ENCODE data around the gene STAP1.

DNA sequence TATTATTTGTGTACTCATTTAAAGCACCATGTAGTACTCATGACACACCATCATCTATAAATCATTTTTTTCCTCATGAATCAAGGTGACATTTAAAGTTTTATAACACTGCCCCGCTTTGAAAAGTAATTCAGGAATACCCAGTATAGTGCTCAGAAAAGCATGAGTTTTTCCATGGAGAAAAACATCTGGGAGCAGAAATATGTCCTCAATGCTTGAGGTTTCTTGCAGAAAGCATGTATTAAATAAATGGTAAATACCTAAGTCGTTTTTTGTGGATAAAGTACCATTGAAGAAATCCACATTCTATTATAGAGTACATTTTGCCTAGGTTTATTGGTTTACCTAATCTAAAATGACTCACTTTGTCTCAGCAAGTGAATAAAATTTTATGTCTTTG lies 76.2 kb downstream of the STAP1 start:
- TF ChIP-seq, protein P1, sequence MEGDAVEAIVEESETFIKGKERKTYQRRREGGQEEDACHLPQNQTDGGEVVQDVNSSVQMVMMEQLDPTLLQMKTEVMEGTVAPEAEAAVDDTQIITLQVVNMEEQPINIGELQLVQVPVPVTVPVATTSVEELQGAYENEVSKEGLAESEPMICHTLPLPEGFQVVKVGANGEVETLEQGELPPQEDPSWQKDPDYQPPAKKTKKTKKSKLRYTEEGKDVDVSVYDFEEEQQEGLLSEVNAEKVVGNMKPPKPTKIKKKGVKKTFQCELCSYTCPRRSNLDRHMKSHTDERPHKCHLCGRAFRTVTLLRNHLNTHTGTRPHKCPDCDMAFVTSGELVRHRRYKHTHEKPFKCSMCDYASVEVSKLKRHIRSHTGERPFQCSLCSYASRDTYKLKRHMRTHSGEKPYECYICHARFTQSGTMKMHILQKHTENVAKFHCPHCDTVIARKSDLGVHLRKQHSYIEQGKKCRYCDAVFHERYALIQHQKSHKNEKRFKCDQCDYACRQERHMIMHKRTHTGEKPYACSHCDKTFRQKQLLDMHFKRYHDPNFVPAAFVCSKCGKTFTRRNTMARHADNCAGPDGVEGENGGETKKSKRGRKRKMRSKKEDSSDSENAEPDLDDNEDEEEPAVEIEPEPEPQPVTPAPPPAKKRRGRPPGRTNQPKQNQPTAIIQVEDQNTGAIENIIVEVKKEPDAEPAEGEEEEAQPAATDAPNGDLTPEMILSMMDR (IDR thresholded peaks at IDR 0.05; ENCODE audit: low read depth, low read length, poor library complexity, severe bottlenecking): no peak
- no peak for TF ChIP-seq EZH2phosphoT487 (IDR thresholded peaks at IDR 0.05; ENCODE audit: borderline replicate concordance, low read length)

All from DOHH2 (cell line).